ENCODE measurements around the gene LRRC73. TPM values are rescaled to one million over a fixed set of nuclear protein-coding genes. Genes with fewer than 3 reads are reported as not detected.

The LRRC73 gene
- total and polyA plus RNA-seq, 8 donors: 0.30 to 1.0 (median 0.31) TPM; not detected in 3

- Histone ChIP-seq H3K36me3 (peaks cover 34 to 57% (median 53%) of the 10 kb centered on the region in 4 donors), H3K4me3 (no peak overlapping the region), H3K27me3 (peaks cover 0 to 28% (median 11%) of the 10 kb centered on the region in 3 donors), H3K9me3 (no peaks in the 10 kb centered on the region), H3K4me1 (peaks cover 26 to 34% (median 31%) of the 10 kb centered on the region in 4 donors), H3K27ac (no peak overlapping the region)
- TF ChIP-seq EP300 (IDR thresholded peaks at IDR 0.05) (no peak), POLR2AphosphoS5 (IDR thresholded peaks at IDR 0.05) (no peak)
- no peak for DNase-seq
- WGBS, 5 donors: 81 to 91% (median 85%) methylated on average over 3 of the region's 3 CpGs
- intact Hi-C loops (cut with DNase I; ENCODE audit: low total_unique reads): loop anchor here (5.0 to 10.0 kb wide), 2 partner anchors 54 to 241 kb away; no protein-coding TSS in a partner anchor
These were observed 4.0 kb downstream of the LRRC73 start for GRCh38 chr6:43506171-43506570.

GRCh38 chr6:43505718-43506117 lies 4.4 kb downstream of the LRRC73 start:
- Histone ChIP-seq H3K36me3 (peaks cover 37 to 57% (median 53%) of the 10 kb centered on the region in 4 donors), H3K9me3 (no peaks in the 10 kb centered on the region), H3K27me3 (peaks cover 0 to 28% (median 11%) of the 10 kb centered on the region in 3 donors), H3K4me3 (no peak overlapping the region), H3K27ac (no peak overlapping the region), H3K4me1 (peaks cover 22 to 29% (median 27%) of the 10 kb centered on the region in 4 donors)
- DNase-seq: no peak
- 66 to 73% (median 67%) methylated on average over 6 of the region's 6 CpGs for WGBS, 5 donors
- intact Hi-C loops (cut with DNase I; ENCODE audit: low total_unique reads): loop anchor here (5.0 to 10.0 kb wide), 2 partner anchors 53 to 241 kb away; no protein-coding TSS in a partner anchor
- TF ChIP-seq CTCF (IDR thresholded peaks at IDR 0.05) (no peak), POLR2AphosphoS5 (IDR thresholded peaks at IDR 0.05) (no peak), EP300 (IDR thresholded peaks at IDR 0.05) (no peak), POLR2A (IDR thresholded peaks at IDR 0.05) (no peak)

- peaks cover 17 to 23% (median 20%) of the 10 kb centered on the region in 4 donors for H3K4me1 ChIP-seq
- H3K9me3 ChIP-seq: no peaks in the 10 kb centered on the region
- no peak for DNase-seq
- peaks cover 44 to 64% (median 60%) of the 10 kb centered on the region in 4 donors for H3K36me3 ChIP-seq
- H3K4me3 ChIP-seq: no peak overlapping the region
- no peak for TF ChIP-seq POLR2AphosphoS5 (IDR thresholded peaks at IDR 0.05)
- H3K27me3 ChIP-seq: peaks cover 0 to 28% (median 11%) of the 10 kb centered on the region in 3 donors
- 88 to 96% (median 93%) methylated on average over 16 to 26 of the region's 26 CpGs for WGBS, 5 donors
- no peak overlapping the region for H3K27ac ChIP-seq
- intact Hi-C loops (cut with DNase I; ENCODE audit: low total_unique reads): loop anchor here (5.0 to 10.0 kb wide), 2 partner anchors 53 to 240 kb away; no protein-coding TSS in a partner anchor
These were observed 5.2 kb downstream of the LRRC73 start for GRCh38 chr6:43504756-43505593.

GRCh38 chr6:43503443-43503842 lies 6.7 kb downstream of the LRRC73 start:
- TF ChIP-seq EP300 (IDR thresholded peaks at IDR 0.05): no peak
- no peak for TF ChIP-seq CTCF (IDR thresholded peaks at IDR 0.05)
- TF ChIP-seq POLR2A (IDR thresholded peaks at IDR 0.05): no peak
- no peak for TF ChIP-seq POLR2AphosphoS5 (IDR thresholded peaks at IDR 0.05)
- Histone ChIP-seq H3K4me3 (no peak overlapping the region), H3K27ac (no peak overlapping the region), H3K36me3 (peaks cover 59 to 79% (median 75%) of the 10 kb centered on the region in 4 donors), H3K9me3 (no peaks in the 10 kb centered on the region), H3K27me3 (peaks cover 0 to 13% (median 0%) of the 10 kb centered on the region in 3 donors), H3K4me1 (peaks cover 6 to 21% (median 16%) of the 10 kb centered on the region in 4 donors)
- WGBS, 5 donors: 90 to 94% (median 92%) methylated on average over 8 of the region's 8 CpGs
- DNase-seq: no peak
- intact Hi-C loops (cut with DNase I; ENCODE audit: low total_unique reads): loop anchor here (10.0 kb wide), 1 partner anchor 239 kb away; no protein-coding TSS in a partner anchor

GRCh38 chr6:43502666-43503065 lies 7.5 kb downstream of the LRRC73 start:
- intact Hi-C loops (cut with DNase I; ENCODE audit: low total_unique reads): loop anchor here (10.0 kb wide), 1 partner anchor 238 kb away; no protein-coding TSS in a partner anchor
- Histone ChIP-seq H3K27ac (no peak overlapping the region), H3K27me3 (peaks cover 0 to 6% (median 0%) of the 10 kb centered on the region in 3 donors), H3K36me3 (peaks cover 65 to 87% (median 83%) of the 10 kb centered on the region in 4 donors), H3K4me1 (peaks cover 6 to 21% (median 16%) of the 10 kb centered on the region in 4 donors), H3K4me3 (no peak overlapping the region), H3K9me3 (no peaks in the 10 kb centered on the region)
- no peak for DNase-seq
- TF ChIP-seq CTCF (IDR thresholded peaks at IDR 0.05) (no peak), EP300 (IDR thresholded peaks at IDR 0.05) (no peak), POLR2A (IDR thresholded peaks at IDR 0.05) (no peak), POLR2AphosphoS5 (IDR thresholded peaks at IDR 0.05) (no peak)
- 71 to 94% (median 91%) methylated on average over 2 to 4 of the region's 4 CpGs for WGBS, 5 donors
